A549 treated with AZD9567 at 1 μM for 4 hours (cell line): Measurements from ENCODE around the gene CD1D. TPM values are rescaled to one million over a fixed set of nuclear protein-coding genes. Genes with fewer than 3 reads are reported as not detected.

Source experiments
- total RNA-seq: library from RNA; stranded (reverse); fragments of 200-300 nt; extraction: Qiagen RNA extraction; gene quantifications from 5 replicates; pipeline ENCODE4 v1.2.3, GENCODE V29; 2022; ENCODE audit not compliant: insufficient read depth

The CD1D gene
- total RNA-seq: 0.05 to 0.06 TPM in 2 of 5 replicates, not detected in the others

GRCh38 chr1:158180741-158181576 is at the start of gene CD1D:
CD1D (plus strand) TSS chr1:158180895; CDS start chr1:158181102, 207 bp downstream.

Other genes with a start within 250 kb of the CD1D start
- gene KIRREL1, start 187.2 kb upstream of the CD1D start, total RNA-seq: 19.4 to 24.7 TPM (median 23.1 TPM) in 5 replicates
- gene CD1A, start 73.5 kb downstream of the CD1D start, total RNA-seq: not detected in 5 replicates
- gene CD1C, start 109.0 kb downstream of the CD1D start, total RNA-seq: not detected in 5 replicates
- gene CD1B, start 150.6 kb downstream of the CD1D start, total RNA-seq: not detected in 5 replicates
- not detected in 5 replicates for gene CD1E, start 173.0 kb downstream of the CD1D start, total RNA-seq
- gene OR10T2, start 218.6 kb downstream of the CD1D start, total RNA-seq: not detected in 5 replicates
- gene OR10K2, start 245.3 kb downstream of the CD1D start, total RNA-seq: not detected in 5 replicates